ENCODE measurements around the gene CYBA. TPM values are rescaled to one million over a fixed set of nuclear protein-coding genes. Genes with fewer than 3 reads are reported as not detected.

Gene CYBA
- total RNA-seq, 2 donors from 2014 or later = 188 to 220 TPM

GRCh38 chr16:88658714-88659113, 7.9 kb upstream of the CYBA start:
- H3K9me3 ChIP-seq (ENCODE audit: control insufficient read depth, low read length) = no peaks in the 10 kb centered on the region
- Mint-ChIP-seq H3K9me3 (no peaks in the 10 kb centered on the region), H3K36me3 (ENCODE audit: low read depth) (peaks cover 10% of the 10 kb centered on the region), H3K4me1 (peaks cover 6% of the 10 kb centered on the region), H3K27ac (no peak overlapping the region), H3K4me3 (no peak overlapping the region), H3K27me3 (ENCODE audit: insufficient read depth) (no peaks in the 10 kb centered on the region)
- DNase-seq = no peak
- WGBS, 2 experiments (ENCODE audit: insufficient coverage in 1 of 2, insufficient read length in 1 of 2) = 92 to 100% methylated on average over 3 to 11 of the region's 15 CpGs
- no peaks in the 10 kb centered on the region for H3K27me3 ChIP-seq (ENCODE audit: control insufficient read depth, insufficient read depth, low read length, poor library complexity, severe bottlenecking)
- H3K9ac ChIP-seq (ENCODE audit: extremely low read depth, low read length, poor library complexity, severe bottlenecking) = no peak overlapping the region
- H3K4me1 ChIP-seq (ENCODE audit: control insufficient read depth, insufficient read depth, low read length) = no peaks in the 10 kb centered on the region
- peaks cover 5% of the 10 kb centered on the region for H3K36me3 ChIP-seq (ENCODE audit: control insufficient read depth, insufficient read depth, low read length)
- TF ChIP-seq CTCF (conservative IDR thresholded peaks at IDR 0.05) = no peak
- H3K4me3 ChIP-seq (ENCODE audit: low read length) = no peak overlapping the region
- H3K27ac ChIP-seq (ENCODE audit: low read depth, low read length) = no peak overlapping the region

GRCh38 chr16:88657371-88657770, 6.5 kb upstream of the CYBA start:
- Histone ChIP-seq H3K9me3 (ENCODE audit: control insufficient read depth, low read length) (no peaks in the 10 kb centered on the region), H3K4me1 (ENCODE audit: control insufficient read depth, insufficient read depth, low read length) (no peaks in the 10 kb centered on the region), H3K9ac (ENCODE audit: extremely low read depth, low read length, poor library complexity, severe bottlenecking) (no peak overlapping the region), H3K27me3 (ENCODE audit: control insufficient read depth, insufficient read depth, low read length, poor library complexity, severe bottlenecking) (no peaks in the 10 kb centered on the region), H3K36me3 (ENCODE audit: control insufficient read depth, insufficient read depth, low read length) (peaks cover 5% of the 10 kb centered on the region), H3K4me3 (ENCODE audit: low read length) (no peak overlapping the region), H3K27ac (ENCODE audit: low read depth, low read length) (no peak overlapping the region)
- DNase-seq = no peak
- Mint-ChIP-seq H3K4me1 (peaks cover 6% of the 10 kb centered on the region), H3K27me3 (ENCODE audit: insufficient read depth) (no peaks in the 10 kb centered on the region), H3K4me3 (no peak overlapping the region), H3K9me3 (no peaks in the 10 kb centered on the region), H3K36me3 (ENCODE audit: low read depth) (peaks cover 15% of the 10 kb centered on the region), H3K27ac (no peak overlapping the region)
- 95 to 97% methylated on average over 17 to 19 of the region's 19 CpGs for WGBS, 2 experiments (ENCODE audit: insufficient coverage in 1 of 2, insufficient read length in 1 of 2)
- TF ChIP-seq CTCF (conservative IDR thresholded peaks at IDR 0.05) = no peak

- no peak for TF ChIP-seq CTCF (conservative IDR thresholded peaks at IDR 0.05)
- peaks cover 2% of the 10 kb centered on the region for H3K4me1 ChIP-seq (ENCODE audit: control insufficient read depth, insufficient read depth, low read length)
- peaks cover 15% of the 10 kb centered on the region for H3K36me3 Mint-ChIP-seq (ENCODE audit: low read depth)
- peaks cover 5% of the 10 kb centered on the region for H3K36me3 ChIP-seq (ENCODE audit: control insufficient read depth, insufficient read depth, low read length)
- H3K9me3 Mint-ChIP-seq = no peaks in the 10 kb centered on the region
- H3K4me1 Mint-ChIP-seq = peaks cover 2% of the 10 kb centered on the region
- H3K27me3 Mint-ChIP-seq (ENCODE audit: insufficient read depth) = no peaks in the 10 kb centered on the region
- no peak overlapping the region for H3K27ac ChIP-seq (ENCODE audit: low read depth, low read length)
- H3K4me3 ChIP-seq (ENCODE audit: low read length) = no peak overlapping the region
- H3K27me3 ChIP-seq (ENCODE audit: control insufficient read depth, insufficient read depth, low read length, poor library complexity, severe bottlenecking) = no peaks in the 10 kb centered on the region
- H3K9me3 ChIP-seq (ENCODE audit: control insufficient read depth, low read length) = no peaks in the 10 kb centered on the region
- no peak overlapping the region for H3K9ac ChIP-seq (ENCODE audit: extremely low read depth, low read length, poor library complexity, severe bottlenecking)
- no peak for DNase-seq
- 90 to 91% methylated on average over 20 to 25 of the region's 25 CpGs for WGBS, 2 experiments (ENCODE audit: insufficient coverage in 1 of 2, insufficient read length in 1 of 2)
- H3K27ac Mint-ChIP-seq = no peak overlapping the region
- H3K4me3 Mint-ChIP-seq = no peak overlapping the region
Measured at GRCh38 chr16:88656291-88656980, 5.6 kb upstream of the CYBA start.
